Measurements from ENCODE around the gene MGMT. TPM values are rescaled to one million over a fixed set of nuclear protein-coding genes. Genes with fewer than 3 reads are reported as not detected.

Gene MGMT
- total and polyA plus RNA-seq, 3 donors from 2014 or later = 32.8 to 40.7 (median 37.9) TPM

- H3K4me1 ChIP-seq = no peaks in the 10 kb centered on the region
- TF ChIP-seq CTCF (IDR thresholded peaks at IDR 0.05) = no peak
- no peak for TF ChIP-seq POLR2A (IDR thresholded peaks at IDR 0.05)
- H3K36me3 ChIP-seq (ENCODE audit: low read depth, missing control alignments) = no peaks in the 10 kb centered on the region
- no peaks in the 10 kb centered on the region for H3K27me3 ChIP-seq
- WGBS, 2 donors = 56 to 65% methylated on average over 8 of the region's 8 CpGs
- no peaks in the 10 kb centered on the region for H3K9me3 ChIP-seq
- H3K4me3 ChIP-seq = no peak overlapping the region
- H3K27ac ChIP-seq = no peak overlapping the region
- intact Hi-C loops (cut with DNase I; ENCODE audit: low total_unique reads) = no loop called here
- no peak for DNase-seq
These were observed 160.4 kb downstream of the MGMT start for GRCh38 chr10:129627442-129627841.

GRCh38 chr10:129628823-129629222 is 161.8 kb downstream of the MGMT start:
- 94 to 96% methylated on average over 9 of the region's 9 CpGs for WGBS, 2 donors

GRCh38 chr10:129629911-129630310 is 162.9 kb downstream of the MGMT start:
- Histone ChIP-seq H3K36me3 (ENCODE audit: low read depth, missing control alignments) (no peaks in the 10 kb centered on the region), H3K4me3 (no peak overlapping the region), H3K9me3 (no peaks in the 10 kb centered on the region), H3K27ac (no peak overlapping the region), H3K4me1 (no peaks in the 10 kb centered on the region), H3K27me3 (no peaks in the 10 kb centered on the region)
- no peak for DNase-seq
- 92 to 95% methylated on average over 15 of the region's 15 CpGs for WGBS, 2 donors
- TF ChIP-seq POLR2A (IDR thresholded peaks at IDR 0.05) (no peak), CTCF (IDR thresholded peaks at IDR 0.05) (no peak)
- intact Hi-C loops (cut with DNase I; ENCODE audit: low total_unique reads) = no loop called here

More at GRCh38 chr10:129628823-129629222, 161.8 kb downstream of the MGMT start:
- Histone ChIP-seq H3K36me3 (ENCODE audit: low read depth, missing control alignments) (no peaks in the 10 kb centered on the region), H3K27ac (no peak overlapping the region), H3K27me3 (no peaks in the 10 kb centered on the region), H3K4me3 (no peak overlapping the region), H3K4me1 (no peaks in the 10 kb centered on the region), H3K9me3 (no peaks in the 10 kb centered on the region)
- DNase-seq = no peak
- no peak for TF ChIP-seq POLR2A (IDR thresholded peaks at IDR 0.05)
- no peak for TF ChIP-seq CTCF (IDR thresholded peaks at IDR 0.05)
- intact Hi-C loops (cut with DNase I; ENCODE audit: low total_unique reads) = no loop called here

GRCh38 chr10:129631006-129631405 is 164.0 kb downstream of the MGMT start:
- Histone ChIP-seq H3K27ac (no peak overlapping the region), H3K36me3 (ENCODE audit: low read depth, missing control alignments) (no peaks in the 10 kb centered on the region), H3K27me3 (no peaks in the 10 kb centered on the region), H3K9me3 (no peaks in the 10 kb centered on the region), H3K4me3 (no peak overlapping the region), H3K4me1 (no peaks in the 10 kb centered on the region)
- intact Hi-C loops (cut with DNase I; ENCODE audit: low total_unique reads) = no loop called here
- WGBS, 2 donors = 84 to 85% methylated on average over 6 of the region's 6 CpGs
- TF ChIP-seq POLR2A (IDR thresholded peaks at IDR 0.05) (no peak), CTCF (IDR thresholded peaks at IDR 0.05) (no peak)
- DNase-seq = no peak

GRCh38 chr10:129631870-129632623 is 165.0 kb downstream of the MGMT start:
- Histone ChIP-seq H3K9me3 (no peaks in the 10 kb centered on the region), H3K4me1 (no peaks in the 10 kb centered on the region), H3K36me3 (ENCODE audit: low read depth, missing control alignments) (no peaks in the 10 kb centered on the region), H3K27me3 (no peaks in the 10 kb centered on the region), H3K27ac (no peak overlapping the region), H3K4me3 (no peak overlapping the region)
- no peak for DNase-seq
- intact Hi-C loops (cut with DNase I; ENCODE audit: low total_unique reads) = no loop called here
- 88 to 92% methylated on average over 17 of the region's 17 CpGs for WGBS, 2 donors
- TF ChIP-seq POLR2A (IDR thresholded peaks at IDR 0.05) (no peak), CTCF (IDR thresholded peaks at IDR 0.05) (no peak)

Measured in testis (tissue), 3 donors.